GM21528 (cell line): ENCODE measurements around the gene PPP6R3.
"Not testable (repeated sequence)": the region's sequence is repeated elsewhere in the genome, so short reads cannot be mapped to it uniquely, and the experiment has no call there.

Experiments used
- ATAC-seq: cut with Tn5 transposase; IDR thresholded peaks from one replicate; pipeline ENCODE4 v1.9.1; 2021; ENCODE audit warnings: mild to moderate bottlenecking, moderate library complexity; ENCODE audit not compliant: unreplicated experiment, low FRiP score

The PPP6R3 gene

GRCh38 chr11:68523033-68523432, 62.5 kb downstream of the PPP6R3 start:
- ATAC-seq = no peak

DNA sequence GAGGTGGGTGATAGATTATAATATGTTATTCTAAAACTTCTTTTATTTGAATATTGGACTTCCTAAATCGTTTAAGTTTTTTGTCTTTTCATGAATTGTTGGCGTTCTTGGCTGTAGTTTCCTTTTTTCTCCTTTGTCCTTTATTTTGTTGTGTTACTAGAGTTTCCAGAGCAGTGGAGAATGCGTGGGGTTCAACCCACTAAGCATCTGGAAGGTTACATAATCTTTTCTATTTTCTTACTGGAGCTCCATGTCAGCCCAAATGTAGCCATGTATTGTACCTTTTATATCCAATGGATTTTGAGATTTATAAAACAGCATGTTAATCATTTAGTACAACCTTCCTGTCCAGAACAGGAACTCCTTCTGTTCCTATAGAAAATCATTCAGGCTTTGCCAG, 63.2 kb downstream of the PPP6R3 start:
- ATAC-seq = no peak

DNA sequence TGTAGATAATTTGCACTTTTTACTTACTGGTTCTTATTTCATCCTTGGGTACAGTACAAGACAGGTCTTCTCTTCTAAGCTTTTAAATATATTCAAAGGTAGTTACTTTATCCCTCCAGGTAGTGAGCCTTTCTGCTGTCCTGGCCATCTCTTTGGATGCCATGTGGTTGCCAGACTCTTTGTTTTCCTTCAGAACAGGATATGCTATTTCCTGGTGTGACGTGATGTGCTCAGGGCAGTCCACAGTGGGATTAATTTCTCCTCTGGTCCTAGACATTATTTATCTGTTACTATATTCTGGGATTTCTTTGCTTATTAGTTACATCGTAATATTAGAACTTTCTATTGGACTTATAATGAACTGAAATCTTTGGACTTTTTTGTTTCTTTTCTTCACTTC, 63.7 kb downstream of the PPP6R3 start:
- no peak for ATAC-seq

- no peak for ATAC-seq
These were observed 64.1 kb downstream of the PPP6R3 start for GRCh38 chr11:68524681-68525080.

DNA sequence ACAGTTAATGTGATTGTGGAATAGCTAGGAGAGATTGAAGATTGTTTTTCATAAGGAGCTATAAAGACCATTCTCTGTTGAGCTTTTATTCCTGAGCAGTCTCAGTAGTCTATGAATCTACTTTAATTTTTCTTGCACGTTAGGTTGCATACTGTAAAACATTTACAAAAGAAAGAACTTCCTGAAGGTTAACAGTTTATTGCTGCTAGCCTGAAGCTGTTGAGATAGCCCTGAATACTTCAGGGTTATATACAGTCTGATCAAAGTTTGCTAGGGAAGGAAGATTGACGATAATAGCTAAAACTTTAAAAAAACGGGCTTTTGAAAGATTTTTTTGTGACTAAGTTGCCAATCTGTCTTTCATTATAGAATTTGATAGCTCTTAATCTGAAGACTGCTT, 64.8 kb downstream of the PPP6R3 start:
- no peak for ATAC-seq

GRCh38 chr11:68525930-68526329, 65.4 kb downstream of the PPP6R3 start:
- ATAC-seq = no peak

DNA sequence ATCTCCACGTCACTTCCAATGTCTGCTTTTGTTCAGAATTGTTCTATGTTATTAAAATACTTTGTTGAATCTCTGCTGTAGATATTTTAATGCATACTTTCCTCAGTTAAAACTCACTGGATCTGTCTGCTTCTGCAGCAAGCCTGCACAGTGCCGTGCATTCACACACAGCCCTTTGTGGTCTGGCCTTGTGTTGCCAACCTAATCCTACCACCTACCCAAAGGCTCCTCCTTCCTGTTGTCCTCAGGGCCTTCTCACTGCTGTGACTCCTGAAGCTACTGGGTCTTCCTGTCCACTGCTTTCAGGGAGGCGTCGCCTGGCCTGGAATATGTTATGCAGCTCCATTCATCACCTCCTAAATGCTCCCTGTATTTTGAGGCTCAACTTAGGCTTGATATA, 67.0 kb downstream of the PPP6R3 start:
- no peak for ATAC-seq

- ATAC-seq = no peak
These were observed 68.1 kb downstream of the PPP6R3 start for GRCh38 chr11:68528630-68529029.

DNA sequence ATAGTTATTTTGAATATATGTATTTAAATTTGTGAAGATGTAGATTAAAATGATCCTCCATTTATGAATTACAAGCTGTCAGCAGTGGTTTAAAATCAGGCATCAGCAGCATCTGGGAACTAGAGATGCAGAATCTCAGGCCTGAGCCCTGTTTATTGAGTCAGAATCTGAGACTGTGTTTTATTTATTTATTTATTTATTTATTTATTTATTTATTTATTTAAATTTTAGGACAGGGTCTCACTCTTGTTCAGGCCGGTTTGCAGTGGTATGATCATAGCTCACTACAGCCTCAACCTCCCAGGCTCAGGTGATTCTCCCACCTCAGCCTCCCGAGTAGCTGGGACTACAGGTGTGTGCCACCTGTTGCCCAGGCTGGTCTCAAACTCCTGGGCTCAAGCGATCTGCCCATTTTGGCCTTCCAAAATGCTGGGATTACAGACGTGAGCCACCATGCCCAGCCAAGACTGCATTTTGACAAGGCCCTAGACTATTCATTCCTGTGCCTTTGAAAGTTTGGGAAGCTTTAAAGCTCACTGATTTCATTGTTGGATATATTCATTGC, 70.7 kb downstream of the PPP6R3 start:
- no peak for ATAC-seq

DNA sequence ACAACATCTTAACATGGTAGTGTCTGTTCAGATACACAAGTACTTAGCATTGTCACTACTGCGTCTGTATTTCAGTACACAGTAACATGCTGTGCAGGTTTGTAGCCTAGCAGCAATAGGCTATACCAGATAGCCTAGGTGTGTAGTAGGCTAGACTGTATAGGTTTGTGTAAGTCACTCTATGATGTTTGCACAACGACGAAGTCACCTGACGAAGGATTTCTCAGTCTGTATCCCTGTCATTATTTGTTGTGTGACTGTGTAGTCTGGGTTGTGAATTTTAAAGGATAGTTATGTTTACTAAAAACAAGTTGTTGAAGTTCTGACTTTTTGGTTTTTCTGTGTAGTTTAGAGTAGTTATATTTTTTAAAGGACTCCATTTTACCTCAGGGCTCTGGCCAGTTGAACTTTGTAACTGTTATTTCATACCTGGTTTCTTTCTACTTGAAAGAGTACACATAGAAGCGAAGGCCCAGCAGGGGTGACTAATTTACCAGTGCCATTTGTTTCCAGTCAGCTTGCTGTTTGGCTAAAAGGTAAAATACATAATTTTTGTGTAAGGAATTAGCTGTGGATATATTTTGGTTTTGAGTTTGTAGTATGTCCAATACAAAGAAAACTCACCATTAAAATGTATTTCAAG, 72.3 kb downstream of the PPP6R3 start:
- no peak for ATAC-seq

- ATAC-seq = no peak
These were observed 73.4 kb downstream of the PPP6R3 start for GRCh38 chr11:68533945-68534344.

- ATAC-seq = no peak
These were observed 74.5 kb downstream of the PPP6R3 start for GRCh38 chr11:68535098-68535497.

- no peak for ATAC-seq
These were observed 76.2 kb downstream of the PPP6R3 start for GRCh38 chr11:68536706-68537105.

DNA sequence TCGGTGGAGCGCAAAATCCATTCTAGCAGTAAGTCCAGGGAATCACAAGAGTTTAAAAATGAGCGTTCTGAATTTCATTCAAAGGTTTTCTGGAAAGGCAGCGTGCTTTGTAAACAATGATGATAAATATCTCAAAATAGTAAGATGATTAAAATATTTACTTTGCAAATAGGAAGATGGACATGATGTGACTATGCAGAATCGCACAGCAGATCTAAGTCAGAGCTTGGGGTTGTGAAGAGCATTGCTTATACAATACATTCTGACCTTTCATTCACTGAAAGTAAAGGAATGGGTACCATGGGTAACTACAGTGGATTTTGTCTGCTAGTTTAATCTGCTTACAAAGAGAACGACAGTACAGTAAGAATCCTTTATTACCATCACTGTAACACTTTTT, 77.5 kb downstream of the PPP6R3 start:
- no peak for ATAC-seq

DNA sequence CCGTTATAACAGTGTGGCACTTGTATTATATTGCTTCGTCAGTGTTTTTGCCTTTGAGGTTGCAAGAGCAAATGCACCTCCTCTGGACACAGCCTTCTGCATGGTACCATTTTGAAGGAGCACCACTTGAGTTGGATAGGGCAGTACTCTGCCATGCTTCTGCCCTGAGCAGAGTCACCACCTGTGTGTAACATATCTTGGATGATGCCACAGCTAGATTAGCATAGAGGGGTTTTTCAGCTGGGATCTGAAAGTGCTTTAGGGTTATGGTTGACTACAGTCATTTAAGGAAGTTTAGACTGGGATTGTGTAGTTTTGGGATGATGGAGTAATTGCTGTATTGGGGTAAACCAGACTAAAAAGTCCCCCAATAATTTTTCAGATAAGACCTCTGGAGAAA, 78.8 kb downstream of the PPP6R3 start:
- no peak for ATAC-seq

DNA sequence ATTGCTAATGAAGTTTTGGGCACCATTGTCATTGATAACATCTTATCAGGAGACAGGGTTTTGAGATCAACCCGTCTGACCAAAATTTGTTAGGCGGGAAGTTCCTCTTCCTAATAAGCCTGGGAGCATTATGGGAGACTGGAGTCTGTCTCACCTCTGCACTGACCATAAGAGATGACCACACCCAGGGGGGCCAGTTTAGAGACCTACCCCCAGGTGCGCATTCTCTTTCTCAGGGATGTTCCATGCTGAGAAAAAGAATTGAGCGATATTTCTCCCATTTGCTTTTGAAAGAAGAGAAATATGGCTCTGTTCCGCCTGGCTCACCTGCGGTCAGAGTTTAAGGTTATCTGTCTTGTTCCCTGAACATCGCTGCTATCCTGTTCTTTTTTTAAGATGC, 80.0 kb downstream of the PPP6R3 start:
- ATAC-seq = not testable (repeated sequence)

DNA sequence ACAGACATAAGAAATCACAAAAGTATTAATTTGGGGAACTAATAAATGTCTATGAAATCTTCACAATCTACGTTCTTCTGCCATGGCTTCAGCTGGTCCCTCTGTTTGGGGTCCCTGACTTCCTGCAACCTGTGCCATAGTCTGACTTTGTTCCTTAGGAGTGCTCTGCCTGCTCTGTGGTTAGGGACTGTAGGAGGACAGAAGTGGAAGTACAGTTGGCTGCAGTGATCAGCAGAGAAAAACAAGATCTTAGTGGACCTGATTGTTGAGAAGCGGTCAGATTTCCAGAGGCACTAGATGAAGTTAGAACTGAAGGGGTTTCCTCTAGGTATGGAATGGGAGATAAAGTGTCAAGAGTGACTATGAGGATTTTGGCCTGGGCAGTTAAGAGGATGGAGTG, 80.6 kb downstream of the PPP6R3 start:
- ATAC-seq = no peak

DNA sequence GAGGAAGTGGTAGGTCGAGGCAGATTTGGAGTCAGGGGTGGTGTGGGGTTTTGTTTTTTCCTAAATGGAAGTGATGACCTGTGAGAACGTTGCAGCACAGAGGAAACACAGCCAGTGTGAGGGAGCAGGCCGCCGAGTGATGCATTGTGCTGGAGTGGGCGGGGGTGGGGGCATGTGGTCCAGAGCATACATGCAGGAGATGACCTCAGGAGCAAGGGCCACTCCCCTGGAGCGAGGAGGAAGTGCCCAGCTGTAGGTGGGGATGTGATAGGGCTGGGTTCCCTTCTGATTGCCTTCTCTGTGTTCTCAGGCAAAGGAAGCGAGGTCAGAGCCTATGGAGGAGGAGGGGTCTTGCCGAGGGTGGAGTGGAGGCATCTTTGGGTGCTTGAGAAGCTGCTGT, 81.4 kb downstream of the PPP6R3 start:
- ATAC-seq = no peak

DNA sequence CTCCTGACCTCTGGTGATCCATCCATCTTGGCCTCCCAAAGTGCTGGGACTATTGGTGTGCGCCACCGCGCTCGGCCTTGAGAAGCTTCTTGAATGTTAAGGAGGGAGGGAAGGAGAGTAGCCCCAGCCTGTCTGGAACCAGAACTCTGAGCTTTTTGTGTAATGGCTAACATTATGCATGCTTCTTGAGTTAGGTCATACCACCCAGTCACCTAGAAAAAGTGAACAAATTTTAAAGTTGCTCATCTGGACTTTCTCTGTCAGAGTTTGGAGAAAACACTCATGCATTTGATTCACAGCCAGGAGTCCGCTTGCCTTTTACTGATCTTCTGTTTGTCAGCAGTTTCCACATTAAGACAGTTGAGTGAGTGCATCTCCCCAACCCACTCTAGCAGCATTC, 82.1 kb downstream of the PPP6R3 start:
- ATAC-seq = no peak

- no peak for ATAC-seq
These were observed 83.0 kb downstream of the PPP6R3 start for GRCh38 chr11:68543594-68543993.

DNA sequence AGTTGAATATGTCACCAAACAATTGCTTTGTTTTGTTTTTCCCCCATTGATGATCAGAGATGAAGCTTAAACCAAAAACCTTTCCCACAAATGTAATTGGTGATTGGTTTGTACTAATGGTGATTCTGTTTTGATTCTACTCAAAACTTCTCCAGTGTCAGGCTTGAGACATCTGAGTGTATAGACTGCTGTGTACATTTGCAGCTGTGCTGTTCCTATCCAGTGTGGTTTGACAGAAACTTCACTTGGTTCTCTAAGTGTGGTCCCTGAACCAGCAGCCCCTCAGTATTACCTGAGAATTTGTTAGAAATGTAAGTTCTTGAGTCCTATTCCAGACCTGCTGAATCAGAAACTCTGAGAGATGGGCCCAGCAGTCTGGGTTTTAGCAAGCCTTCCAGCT, 84.8 kb downstream of the PPP6R3 start:
- no peak for ATAC-seq

- ATAC-seq = no peak
These were observed 85.2 kb downstream of the PPP6R3 start for GRCh38 chr11:68545796-68546195.

- no peak for ATAC-seq
These were observed 86.0 kb downstream of the PPP6R3 start for GRCh38 chr11:68546555-68546954.
